Vagina (tissue), 2 donors: ENCODE data around the gene PFKFB2. TPM values are rescaled to one million over a fixed set of nuclear protein-coding genes. Genes with fewer than 3 reads are reported as not detected.

ENCODE experiments used
- DNase-seq, 2 donors: peaks; one replicate each; pipeline ENCODE4 v3.0.0-alpha.2; 2017; ENCODE audit errors: extremely low spot score in 2 of 2
- H3K27ac ChIP-seq: fragments of 200-600 bp; sonication (generic); one replicate; pipeline ENCODE4 v1.5.1; 2019
- H3K27me3 ChIP-seq: fragments of 200-600 bp; sonication (generic); one replicate; pipeline ENCODE4 v1.5.1; 2019
- H3K36me3 ChIP-seq, 2 donors: fragments of 200-600 bp; sonication (generic); one replicate each; pipeline ENCODE4 v1.5.1; 2017 to 2019
- H3K4me1 ChIP-seq: fragments of 200-600 bp; sonication (generic); one replicate; pipeline ENCODE4 v1.5.1; 2019
- H3K4me3 ChIP-seq, 2 donors: fragments of 200-600 bp; sonication (generic); 1 replicate in 1 of 2; 2 replicates in 1 of 2; pipeline ENCODE4 v1.5.1; 2016 to 2019
- H3K9me3 ChIP-seq: fragments of 200-600 bp; sonication (generic); one replicate; pipeline ENCODE4 v1.5.1; 2019
- POLR2A ChIP-seq, 2 donors: fragments of 450-650 bp; IDR thresholded peaks; one replicate each; pipeline ENCODE4 v1.6.1; 2017; ENCODE audit warnings: antibody characterized with exemption in 2 of 2, mild to moderate bottlenecking in 2 of 2, moderate library complexity in 2 of 2
- POLR2AphosphoS5 ChIP-seq, 2 donors: sonication (generic); formaldehyde crosslinking; IDR thresholded peaks; one replicate each; pipeline ENCODE4 v1.9.0; 2017; ENCODE audit warnings: antibody characterized with exemption in 2 of 2, mild to moderate bottlenecking in 2 of 2, low read depth in 1 of 2; ENCODE audit not compliant: insufficient read depth in 1 of 2
- intact Hi-C: fragments of 100-400 bp; cut with DNase I; formaldehyde crosslinking; loops from one replicate; pipeline ENCODE4 v1.15.1; 2023
- total RNA-seq: library from RNA; depleted of rRNA; stranded (reverse); fragments of >200 nt; gene quantifications from one replicate; pipeline ENCODE4 v1.2.3, GENCODE V29; 2016
- TF ChIP-seq, protein P1 (sequence below), 3 experiments: fragments of 450-650 bp in 2 of 3; fragments of 200-600 bp in 1 of 3; sonication (generic) in 1 of 3; IDR thresholded peaks; one replicate each; pipeline ENCODE4 v1.5.1; 2017 to 2019; ENCODE audit warnings: antibody characterized with exemption in 3 of 3, mild to moderate bottlenecking in 2 of 3, moderate library complexity in 2 of 3

The PFKFB2 gene
- total RNA-seq, 1 donor from 2014 or later, result 6.9 TPM

- DNase-seq, result no peak
- Histone ChIP-seq H3K4me1 (no peaks in the 10 kb centered on the region), H3K4me3 (no peak overlapping the region), H3K27me3 (no peaks in the 10 kb centered on the region), H3K9me3 (no peaks in the 10 kb centered on the region), H3K27ac (no peak overlapping the region), H3K36me3 (no peaks in the 10 kb centered on the region)
- TF ChIP-seq POLR2A (IDR thresholded peaks at IDR 0.05), result no peak
- TF ChIP-seq, protein P1, sequence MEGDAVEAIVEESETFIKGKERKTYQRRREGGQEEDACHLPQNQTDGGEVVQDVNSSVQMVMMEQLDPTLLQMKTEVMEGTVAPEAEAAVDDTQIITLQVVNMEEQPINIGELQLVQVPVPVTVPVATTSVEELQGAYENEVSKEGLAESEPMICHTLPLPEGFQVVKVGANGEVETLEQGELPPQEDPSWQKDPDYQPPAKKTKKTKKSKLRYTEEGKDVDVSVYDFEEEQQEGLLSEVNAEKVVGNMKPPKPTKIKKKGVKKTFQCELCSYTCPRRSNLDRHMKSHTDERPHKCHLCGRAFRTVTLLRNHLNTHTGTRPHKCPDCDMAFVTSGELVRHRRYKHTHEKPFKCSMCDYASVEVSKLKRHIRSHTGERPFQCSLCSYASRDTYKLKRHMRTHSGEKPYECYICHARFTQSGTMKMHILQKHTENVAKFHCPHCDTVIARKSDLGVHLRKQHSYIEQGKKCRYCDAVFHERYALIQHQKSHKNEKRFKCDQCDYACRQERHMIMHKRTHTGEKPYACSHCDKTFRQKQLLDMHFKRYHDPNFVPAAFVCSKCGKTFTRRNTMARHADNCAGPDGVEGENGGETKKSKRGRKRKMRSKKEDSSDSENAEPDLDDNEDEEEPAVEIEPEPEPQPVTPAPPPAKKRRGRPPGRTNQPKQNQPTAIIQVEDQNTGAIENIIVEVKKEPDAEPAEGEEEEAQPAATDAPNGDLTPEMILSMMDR (IDR thresholded peaks at IDR 0.05), result no peak
- no peak for TF ChIP-seq POLR2AphosphoS5 (IDR thresholded peaks at IDR 0.05; ENCODE audit: insufficient read depth in 1 of 2, low read depth in 1 of 2)
- intact Hi-C loops, result no loop called here
These were observed 40.9 kb downstream of the PFKFB2 start for GRCh38 chr1:207093944-207094343.

DNA sequence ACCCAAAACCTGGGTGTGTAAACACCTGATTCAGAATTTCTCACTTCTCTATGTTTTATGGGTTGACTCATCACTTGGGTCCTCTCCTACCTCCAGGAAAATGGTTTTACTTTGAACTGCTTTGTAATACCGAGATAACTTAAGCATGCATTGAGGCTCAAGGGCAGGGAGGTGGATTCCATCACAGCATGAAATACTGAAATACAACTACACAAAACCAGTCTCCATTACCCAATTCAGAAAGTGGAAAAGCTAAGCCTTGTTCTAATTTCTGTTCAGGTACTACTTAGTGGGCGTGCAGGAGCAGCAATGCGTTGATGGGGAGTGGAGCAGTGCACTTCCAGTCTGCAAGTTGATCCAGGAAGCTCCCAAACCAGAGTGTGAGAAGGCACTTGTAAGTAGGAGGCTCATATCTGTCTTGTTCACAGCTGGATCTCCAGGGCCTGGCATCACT, 44.8 kb downstream of the PFKFB2 start:
- Histone ChIP-seq H3K36me3 (no peaks in the 10 kb centered on the region), H3K9me3 (no peaks in the 10 kb centered on the region), H3K27ac (no peak overlapping the region), H3K27me3 (no peaks in the 10 kb centered on the region), H3K4me3 (no peak overlapping the region), H3K4me1 (no peaks in the 10 kb centered on the region)
- TF ChIP-seq, protein P1 (IDR thresholded peaks at IDR 0.05), result no peak
- TF ChIP-seq POLR2A (IDR thresholded peaks at IDR 0.05) (no peak), POLR2AphosphoS5 (IDR thresholded peaks at IDR 0.05; ENCODE audit: insufficient read depth in 1 of 2, low read depth in 1 of 2) (no peak)
- intact Hi-C loops, result no loop called here
- no peak for DNase-seq

DNA sequence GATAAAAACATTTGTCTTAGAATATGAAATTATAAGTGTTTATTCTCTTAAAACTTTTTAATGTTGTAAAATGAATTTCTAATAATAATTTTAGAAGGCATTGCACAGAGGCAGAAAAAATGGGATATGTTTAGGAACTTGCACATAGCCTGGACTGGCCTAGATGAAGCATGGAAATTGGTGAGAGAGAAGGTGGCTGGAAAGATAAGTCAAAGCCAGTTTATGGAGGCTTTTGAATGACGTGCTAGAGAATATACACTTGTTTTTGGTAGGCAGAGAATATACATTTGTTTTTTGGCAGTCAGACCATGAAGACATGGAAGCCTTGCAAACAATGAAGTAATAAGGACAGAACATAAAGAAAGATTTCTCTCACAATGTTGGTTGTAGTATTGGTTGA, 48.6 kb downstream of the PFKFB2 start:
- Histone ChIP-seq H3K27ac (no peak overlapping the region), H3K4me1 (no peaks in the 10 kb centered on the region), H3K4me3 (no peak overlapping the region), H3K36me3 (no peaks in the 10 kb centered on the region), H3K27me3 (no peaks in the 10 kb centered on the region), H3K9me3 (no peaks in the 10 kb centered on the region)
- DNase-seq, result no peak
- intact Hi-C loops, result no loop called here
- TF ChIP-seq, protein P1 (IDR thresholded peaks at IDR 0.05), result no peak
- TF ChIP-seq POLR2AphosphoS5 (IDR thresholded peaks at IDR 0.05; ENCODE audit: insufficient read depth in 1 of 2, low read depth in 1 of 2), result no peak
- TF ChIP-seq POLR2A (IDR thresholded peaks at IDR 0.05), result no peak

DNA sequence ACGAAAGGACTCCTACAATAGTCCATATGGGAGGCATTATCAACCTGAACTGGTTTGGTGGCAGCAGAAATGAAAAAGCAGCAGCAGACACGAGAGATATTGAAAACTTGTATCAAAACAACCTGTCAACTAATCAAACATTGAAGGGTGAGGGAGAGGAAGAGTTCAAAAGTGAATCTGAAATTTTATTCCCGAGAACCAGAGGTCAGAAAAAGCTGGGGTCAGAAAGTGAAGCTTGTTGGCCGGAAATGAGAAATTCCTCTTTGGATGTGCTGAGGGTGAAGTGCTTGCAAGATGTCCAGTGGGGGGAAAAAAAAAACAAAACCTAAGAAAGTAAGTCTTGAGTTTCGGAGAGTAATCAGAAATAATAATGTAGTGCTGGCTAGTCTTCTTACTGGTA, 49.1 kb downstream of the PFKFB2 start:
- Histone ChIP-seq H3K9me3 (no peaks in the 10 kb centered on the region), H3K4me1 (no peaks in the 10 kb centered on the region), H3K4me3 (no peak overlapping the region), H3K36me3 (no peaks in the 10 kb centered on the region), H3K27me3 (no peaks in the 10 kb centered on the region), H3K27ac (no peak overlapping the region)
- TF ChIP-seq POLR2A (IDR thresholded peaks at IDR 0.05), result no peak
- TF ChIP-seq, protein P1 (IDR thresholded peaks at IDR 0.05), result no peak
- no peak for TF ChIP-seq POLR2AphosphoS5 (IDR thresholded peaks at IDR 0.05; ENCODE audit: insufficient read depth in 1 of 2, low read depth in 1 of 2)
- DNase-seq, result no peak
- intact Hi-C loops, result no loop called here

GRCh38 chr1:207102659-207103058, 49.6 kb downstream of the PFKFB2 start:
- Histone ChIP-seq H3K27me3 (no peaks in the 10 kb centered on the region), H3K9me3 (no peaks in the 10 kb centered on the region), H3K27ac (no peak overlapping the region), H3K36me3 (no peaks in the 10 kb centered on the region), H3K4me1 (no peaks in the 10 kb centered on the region), H3K4me3 (no peak overlapping the region)
- intact Hi-C loops, result no loop called here
- no peak for DNase-seq
- TF ChIP-seq POLR2AphosphoS5 (IDR thresholded peaks at IDR 0.05; ENCODE audit: insufficient read depth in 1 of 2, low read depth in 1 of 2) (no peak), POLR2A (IDR thresholded peaks at IDR 0.05) (no peak)
- TF ChIP-seq, protein P1 (IDR thresholded peaks at IDR 0.05), result no peak
